Liver (tissue), 9 donors: ENCODE results near the gene RNF152. TPM values are rescaled to one million over a fixed set of nuclear protein-coding genes. Genes with fewer than 3 reads are reported as not detected.

ENCODE experiments used
- DNase-seq: peaks from one replicate; pipeline ENCODE4 v3.0.0-alpha.2; 2017; ENCODE audit warnings: low spot score
- H3K27ac ChIP-seq, 2 donors: one replicate each; pipeline ENCODE4 v1.7.0; 2013; ENCODE audit warnings: inconsistent platforms in 2 of 2, low read length in 2 of 2, control low read depth in 1 of 2, low read depth in 1 of 2, mild to moderate bottlenecking in 1 of 2
- H3K27me3 ChIP-seq, 4 donors: one replicate each; pipeline versions ENCODE4 v1.6.1 to v1.7.0; 2013; ENCODE audit warnings: low read length in 3 of 4, inconsistent platforms in 1 of 4, mild to moderate bottlenecking in 1 of 4, moderate library complexity in 1 of 4; ENCODE audit not compliant: control insufficient read depth in 4 of 4, insufficient read depth in 4 of 4
- H3K36me3 ChIP-seq, 4 donors: one replicate each; pipeline versions ENCODE4 v1.6.1 to v1.7.0; 2013; ENCODE audit warnings: low read length in 3 of 4, mild to moderate bottlenecking in 3 of 4, low read depth in 1 of 4, moderate library complexity in 1 of 4; ENCODE audit not compliant: control insufficient read depth in 4 of 4, insufficient read depth in 3 of 4
- H3K4me1 ChIP-seq, 4 donors: one replicate each; pipeline versions ENCODE4 v1.6.1 to v1.7.0; 2013; ENCODE audit warnings: low read length in 3 of 4, mild to moderate bottlenecking in 3 of 4, moderate library complexity in 1 of 4; ENCODE audit not compliant: control insufficient read depth in 4 of 4, insufficient read depth in 4 of 4
- H3K4me3 ChIP-seq, 3 donors: one replicate each; pipeline versions ENCODE4 v1.6.1 to v1.7.0; 2013; ENCODE audit warnings: low read length in 3 of 3, control low read depth in 1 of 3, low read depth in 1 of 3, mild to moderate bottlenecking in 1 of 3
- H3K9ac ChIP-seq, 2 donors: one replicate each; pipeline ENCODE4 v1.7.0; 2013; ENCODE audit warnings: low read length in 2 of 2, mild to moderate bottlenecking in 2 of 2, moderate library complexity in 2 of 2, control low read depth in 1 of 2, low read depth in 1 of 2
- H3K9me3 ChIP-seq, 4 donors: one replicate each; pipeline versions ENCODE4 v1.6.1 to v1.7.0; 2013; ENCODE audit warnings: low read length in 3 of 4; ENCODE audit not compliant: control insufficient read depth in 4 of 4
- FOXA1 ChIP-seq: IDR thresholded peaks from 2 replicates; pipeline ENCODE4 v1.6.1; 2016; ENCODE audit warnings: antibody characterized with exemption
- FOXA2 ChIP-seq: IDR thresholded peaks from 2 replicates; pipeline ENCODE4 v1.6.1; 2016; ENCODE audit warnings: antibody characterized with exemption
- GABPA ChIP-seq, 2 donors: IDR thresholded peaks in 1 of 2; conservative IDR thresholded peaks in 1 of 2; 2 replicates each; pipeline ENCODE4 v1.6.1; 2016; ENCODE audit warnings: antibody characterized with exemption in 2 of 2, mild to moderate bottlenecking in 1 of 2, moderate library complexity in 1 of 2
- HNF4A ChIP-seq, 2 donors: conservative IDR thresholded peaks; 2 replicates each; pipeline ENCODE4 v1.6.1; 2016; ENCODE audit warnings: antibody characterized with exemption in 2 of 2, mild to moderate bottlenecking in 2 of 2
- NR2F2 ChIP-seq: IDR thresholded peaks from 2 replicates; pipeline ENCODE4 v1.6.1; 2016; ENCODE audit warnings: antibody characterized with exemption
- RAD21 ChIP-seq, 2 donors: IDR thresholded peaks; 2 replicates each; pipeline ENCODE4 v1.6.1; 2016; ENCODE audit warnings: antibody characterized with exemption in 2 of 2, mild to moderate bottlenecking in 2 of 2
- SP1 ChIP-seq: IDR thresholded peaks from 2 replicates; pipeline ENCODE4 v1.6.1; 2018; ENCODE audit warnings: antibody characterized with exemption, mild to moderate bottlenecking
- TAF1 ChIP-seq: conservative IDR thresholded peaks from 2 replicates; pipeline ENCODE4 v1.6.1; 2016; ENCODE audit warnings: antibody characterized with exemption, mild to moderate bottlenecking
- YY1 ChIP-seq: IDR thresholded peaks from 2 replicates; pipeline ENCODE4 v1.6.1; 2016; ENCODE audit warnings: antibody characterized with exemption, mild to moderate bottlenecking
- WGBS: extraction: QIAGEN DNeasy Blood & Tissue Kit; methylation state at CpG from one replicate; pipeline ENCODE4 v1.1.7; 2013; 5-methylcytosine and 5-hydroxymethylcytosine counted together
- polyA plus RNA-seq, 2 donors: library from polyadenylated mRNA; stranded (reverse) in 1 of 2; unstranded in 1 of 2; fragments of 200-250 nt in 1 of 2; fragments of >200 nt in 1 of 2; fragmentation: Nextera tagmentation in 1 of 2; extraction: Ambion mirVana in 1 of 2; gene quantifications; one replicate each; pipeline versions ENCODE4 v1.2.1 to v1.2.3, GENCODE V29; 2013 to 2015
- total RNA-seq, 2 donors: library from RNA; depleted of rRNA; stranded (reverse); fragments of >200 nt; gene quantifications; one replicate each; pipeline ENCODE4 v1.2.3, GENCODE V29; 2014
- TF ChIP-seq, protein P1 (sequence below): IDR thresholded peaks from 2 replicates; pipeline ENCODE4 v1.6.1; 2016; ENCODE audit warnings: antibody characterized with exemption
- TF ChIP-seq, protein P2 (sequence below): fragments of 150-350 bp; IDR thresholded peaks from 2 replicates; pipeline ENCODE4 v1.5.1; 2017; ENCODE audit warnings: improper control_type of control experiment, low read depth, low read length; ENCODE audit not compliant: missing input control
- TF ChIP-seq, protein P3 (sequence below): IDR thresholded peaks from 2 replicates; pipeline ENCODE4 v1.6.1; 2016; ENCODE audit warnings: antibody characterized with exemption
- TF ChIP-seq, protein P4 (sequence below): IDR thresholded peaks from 2 replicates; pipeline ENCODE4 v1.6.1; 2016; ENCODE audit warnings: antibody characterized with exemption, mild to moderate bottlenecking
- donor health status: healthy.
- donor health status: healthy.
- donor health status: healthy.
- donor health status: healthy.
- donor health status: healthy.

RNF152 gene
- total and polyA plus RNA-seq, 4 donors: 6.8 to 115 (median 10.6) TPM

- TF ChIP-seq RAD21 (IDR thresholded peaks at IDR 0.05): no peak
- TF ChIP-seq, protein P1, sequence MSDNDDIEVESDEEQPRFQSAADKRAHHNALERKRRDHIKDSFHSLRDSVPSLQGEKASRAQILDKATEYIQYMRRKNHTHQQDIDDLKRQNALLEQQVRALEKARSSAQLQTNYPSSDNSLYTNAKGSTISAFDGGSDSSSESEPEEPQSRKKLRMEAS: no peak
Observed at GRCh38 chr18:61941948-61942471, 49.2 kb upstream of the RNF152 start (continued).

DNA sequence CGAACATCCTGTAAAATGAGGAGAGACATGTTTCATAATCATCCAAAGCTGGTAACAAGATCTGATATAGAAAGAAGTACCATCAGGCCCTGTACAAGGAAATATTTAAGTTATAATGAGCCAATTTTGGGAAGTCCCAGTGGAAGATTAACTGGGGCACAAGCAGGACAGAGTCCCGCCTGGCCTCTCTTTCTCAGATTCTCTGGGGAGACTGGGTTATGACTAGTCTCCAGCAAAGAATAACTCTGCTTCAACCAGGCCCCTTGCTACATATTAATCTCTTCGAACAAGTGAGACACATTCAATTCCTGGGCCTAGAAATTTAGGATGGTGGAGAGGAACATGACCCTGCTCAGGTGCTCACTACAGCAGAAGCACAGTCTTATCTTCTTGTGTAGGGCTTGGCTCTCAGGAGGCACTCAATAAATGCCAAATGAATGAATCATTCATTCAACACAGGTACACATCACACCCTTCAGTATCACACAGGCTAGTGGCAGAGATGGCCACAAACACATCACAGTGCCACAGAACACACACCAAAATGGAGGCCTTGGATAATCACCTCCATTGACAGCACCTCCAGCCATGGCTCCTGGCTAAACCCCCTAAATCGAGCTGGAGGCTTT is 46.4 kb upstream of the RNF152 start:
- H3K27me3 ChIP-seq: no peaks in the 10 kb centered on the region
- H3K36me3 ChIP-seq: no peaks in the 10 kb centered on the region
- WGBS: 83% methylated on average over 4 of the region's 4 CpGs
- no peak for DNase-seq
- H3K9ac ChIP-seq: no peak overlapping the region
- no peak overlapping the region for H3K4me3 ChIP-seq
- H3K27ac ChIP-seq: no peak overlapping the region
- H3K9me3 ChIP-seq: no peaks in the 10 kb centered on the region
- no peaks in the 10 kb centered on the region for H3K4me1 ChIP-seq
- TF ChIP-seq RAD21 (IDR thresholded peaks at IDR 0.05) (no peak), FOXA1 (no peak), GABPA (IDR thresholded peaks at IDR 0.05 in 1 of 2, conservative IDR thresholded peaks at IDR 0.05 in 1 of 2) (no peak), FOXA2 (no peak), HNF4A (conservative IDR thresholded peaks at IDR 0.05) (no peak), NR2F2 (no peak), YY1 (no peak)
- TF ChIP-seq, protein P2, sequence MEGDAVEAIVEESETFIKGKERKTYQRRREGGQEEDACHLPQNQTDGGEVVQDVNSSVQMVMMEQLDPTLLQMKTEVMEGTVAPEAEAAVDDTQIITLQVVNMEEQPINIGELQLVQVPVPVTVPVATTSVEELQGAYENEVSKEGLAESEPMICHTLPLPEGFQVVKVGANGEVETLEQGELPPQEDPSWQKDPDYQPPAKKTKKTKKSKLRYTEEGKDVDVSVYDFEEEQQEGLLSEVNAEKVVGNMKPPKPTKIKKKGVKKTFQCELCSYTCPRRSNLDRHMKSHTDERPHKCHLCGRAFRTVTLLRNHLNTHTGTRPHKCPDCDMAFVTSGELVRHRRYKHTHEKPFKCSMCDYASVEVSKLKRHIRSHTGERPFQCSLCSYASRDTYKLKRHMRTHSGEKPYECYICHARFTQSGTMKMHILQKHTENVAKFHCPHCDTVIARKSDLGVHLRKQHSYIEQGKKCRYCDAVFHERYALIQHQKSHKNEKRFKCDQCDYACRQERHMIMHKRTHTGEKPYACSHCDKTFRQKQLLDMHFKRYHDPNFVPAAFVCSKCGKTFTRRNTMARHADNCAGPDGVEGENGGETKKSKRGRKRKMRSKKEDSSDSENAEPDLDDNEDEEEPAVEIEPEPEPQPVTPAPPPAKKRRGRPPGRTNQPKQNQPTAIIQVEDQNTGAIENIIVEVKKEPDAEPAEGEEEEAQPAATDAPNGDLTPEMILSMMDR: no peak
- TF ChIP-seq, protein P3, sequence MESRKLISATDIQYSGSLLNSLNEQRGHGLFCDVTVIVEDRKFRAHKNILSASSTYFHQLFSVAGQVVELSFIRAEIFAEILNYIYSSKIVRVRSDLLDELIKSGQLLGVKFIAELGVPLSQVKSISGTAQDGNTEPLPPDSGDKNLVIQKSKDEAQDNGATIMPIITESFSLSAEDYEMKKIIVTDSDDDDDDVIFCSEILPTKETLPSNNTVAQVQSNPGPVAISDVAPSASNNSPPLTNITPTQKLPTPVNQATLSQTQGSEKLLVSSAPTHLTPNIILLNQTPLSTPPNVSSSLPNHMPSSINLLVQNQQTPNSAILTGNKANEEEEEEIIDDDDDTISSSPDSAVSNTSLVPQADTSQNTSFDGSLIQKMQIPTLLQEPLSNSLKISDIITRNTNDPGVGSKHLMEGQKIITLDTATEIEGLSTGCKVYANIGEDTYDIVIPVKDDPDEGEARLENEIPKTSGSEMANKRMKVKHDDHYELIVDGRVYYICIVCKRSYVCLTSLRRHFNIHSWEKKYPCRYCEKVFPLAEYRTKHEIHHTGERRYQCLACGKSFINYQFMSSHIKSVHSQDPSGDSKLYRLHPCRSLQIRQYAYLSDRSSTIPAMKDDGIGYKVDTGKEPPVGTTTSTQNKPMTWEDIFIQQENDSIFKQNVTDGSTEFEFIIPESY: no peak
- TF ChIP-seq, protein P4, sequence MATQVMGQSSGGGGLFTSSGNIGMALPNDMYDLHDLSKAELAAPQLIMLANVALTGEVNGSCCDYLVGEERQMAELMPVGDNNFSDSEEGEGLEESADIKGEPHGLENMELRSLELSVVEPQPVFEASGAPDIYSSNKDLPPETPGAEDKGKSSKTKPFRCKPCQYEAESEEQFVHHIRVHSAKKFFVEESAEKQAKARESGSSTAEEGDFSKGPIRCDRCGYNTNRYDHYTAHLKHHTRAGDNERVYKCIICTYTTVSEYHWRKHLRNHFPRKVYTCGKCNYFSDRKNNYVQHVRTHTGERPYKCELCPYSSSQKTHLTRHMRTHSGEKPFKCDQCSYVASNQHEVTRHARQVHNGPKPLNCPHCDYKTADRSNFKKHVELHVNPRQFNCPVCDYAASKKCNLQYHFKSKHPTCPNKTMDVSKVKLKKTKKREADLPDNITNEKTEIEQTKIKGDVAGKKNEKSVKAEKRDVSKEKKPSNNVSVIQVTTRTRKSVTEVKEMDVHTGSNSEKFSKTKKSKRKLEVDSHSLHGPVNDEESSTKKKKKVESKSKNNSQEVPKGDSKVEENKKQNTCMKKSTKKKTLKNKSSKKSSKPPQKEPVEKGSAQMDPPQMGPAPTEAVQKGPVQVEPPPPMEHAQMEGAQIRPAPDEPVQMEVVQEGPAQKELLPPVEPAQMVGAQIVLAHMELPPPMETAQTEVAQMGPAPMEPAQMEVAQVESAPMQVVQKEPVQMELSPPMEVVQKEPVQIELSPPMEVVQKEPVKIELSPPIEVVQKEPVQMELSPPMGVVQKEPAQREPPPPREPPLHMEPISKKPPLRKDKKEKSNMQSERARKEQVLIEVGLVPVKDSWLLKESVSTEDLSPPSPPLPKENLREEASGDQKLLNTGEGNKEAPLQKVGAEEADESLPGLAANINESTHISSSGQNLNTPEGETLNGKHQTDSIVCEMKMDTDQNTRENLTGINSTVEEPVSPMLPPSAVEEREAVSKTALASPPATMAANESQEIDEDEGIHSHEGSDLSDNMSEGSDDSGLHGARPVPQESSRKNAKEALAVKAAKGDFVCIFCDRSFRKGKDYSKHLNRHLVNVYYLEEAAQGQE: no peak
- TF ChIP-seq, protein P1: no peak

DNA sequence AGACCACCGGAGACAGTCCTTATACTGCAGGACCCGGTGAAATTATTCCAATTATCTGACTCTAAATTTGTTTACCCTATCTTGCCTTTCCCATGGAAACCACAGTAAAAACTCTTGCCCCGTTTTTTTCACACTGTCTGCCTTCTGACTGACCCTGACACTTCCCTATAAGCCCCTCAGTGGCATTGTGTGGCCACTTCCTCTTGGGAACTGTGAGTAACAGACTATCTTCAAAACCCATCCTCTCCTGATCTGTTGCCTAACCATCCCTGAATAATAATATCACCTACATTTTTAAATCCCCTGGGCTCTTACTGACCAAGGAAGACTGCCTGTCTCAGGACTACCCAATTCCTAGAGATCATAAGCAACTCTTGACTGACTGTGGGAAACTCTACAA is 42.6 kb upstream of the RNF152 start:
- H3K27me3 ChIP-seq: no peaks in the 10 kb centered on the region
- TF ChIP-seq SP1 (no peak), FOXA1 (no peak), FOXA2 (no peak), GABPA (IDR thresholded peaks at IDR 0.05 in 1 of 2, conservative IDR thresholded peaks at IDR 0.05 in 1 of 2) (no peak), TAF1 (no peak)
- TF ChIP-seq, protein P1: no peak
- no peak for DNase-seq
- WGBS: 75% methylated on average over 3 of the region's 3 CpGs
- H3K27ac ChIP-seq: no peak overlapping the region
- no peaks in the 10 kb centered on the region for H3K36me3 ChIP-seq
- peaks cover 0 to 1% (median 0%) of the 10 kb centered on the region in 4 donors for H3K9me3 ChIP-seq
- no peak overlapping the region for H3K9ac ChIP-seq
- H3K4me3 ChIP-seq: no peak overlapping the region
- no peaks in the 10 kb centered on the region for H3K4me1 ChIP-seq
